CD4-positive, alpha-beta T cell treated with Interleukin-17A for 1 hour (primary cell): ENCODE results near the gene FAM25A.

Source experiments
- DNase-seq: peaks from one replicate; pipeline ENCODE4 v3.0.0-alpha.2; 2020

The FAM25A gene

DNA sequence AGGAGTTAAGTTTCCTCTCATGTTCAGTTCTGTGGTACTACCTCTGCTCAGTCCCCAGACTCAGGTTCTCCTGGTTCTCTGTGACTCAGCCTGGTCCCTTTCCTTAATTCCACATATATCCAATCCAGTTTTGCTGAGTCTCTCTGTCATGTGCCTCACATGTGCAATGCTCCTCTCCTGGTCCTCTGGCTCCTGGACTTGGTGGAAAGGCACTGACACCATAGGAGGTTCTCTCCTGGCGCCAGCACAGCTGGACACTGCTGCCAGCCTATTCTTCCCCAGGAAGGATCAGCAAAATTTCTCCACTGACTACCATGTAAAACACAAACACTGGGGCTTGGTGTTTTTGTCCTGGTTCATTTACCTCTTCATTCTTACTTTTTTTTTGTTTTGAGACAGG lies 46.8 kb downstream of the FAM25A start:
- DNase-seq, result no peak

DNA sequence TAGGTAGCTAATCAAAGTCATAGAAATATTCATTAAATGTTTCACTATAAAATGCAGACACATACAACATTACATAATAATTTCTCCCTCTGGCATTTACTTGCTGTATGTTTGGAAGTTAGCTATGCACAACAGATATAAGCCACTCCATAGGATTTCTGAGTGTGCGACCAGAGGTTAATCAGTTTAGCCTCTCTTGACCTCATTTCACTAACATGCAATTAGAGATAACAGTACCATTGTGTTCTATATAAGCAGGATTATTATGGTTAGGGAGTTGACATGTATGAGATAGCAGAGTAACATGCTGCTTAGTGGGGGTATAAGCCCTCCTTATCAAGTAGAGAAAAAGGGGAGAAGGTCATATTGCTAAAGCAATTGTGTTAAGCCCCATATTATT lies 48.2 kb downstream of the FAM25A start:
- DNase-seq, result no peak

DNA sequence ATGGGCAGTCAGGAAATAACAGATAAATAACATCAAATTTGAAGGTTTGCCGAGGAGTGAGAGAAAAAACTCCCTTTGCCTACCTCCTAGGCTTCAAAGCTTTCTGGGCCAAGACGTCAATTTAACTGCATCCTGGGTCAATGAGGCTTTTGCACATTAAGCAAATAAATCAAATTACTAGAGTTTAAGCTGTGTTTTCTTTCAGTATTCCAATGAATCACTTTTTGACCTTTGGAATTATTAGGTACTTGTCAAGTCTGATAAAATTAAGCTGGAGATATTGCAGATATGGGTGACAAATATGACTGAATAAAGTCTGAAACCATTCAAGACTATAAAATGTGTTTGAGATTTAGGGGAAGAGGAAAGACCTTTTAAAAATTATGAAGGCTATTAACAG lies 52.4 kb downstream of the FAM25A start:
- DNase-seq, result no peak
